ENCODE results near the gene PLEKHJ1.

The PLEKHJ1 gene

GRCh38 chr19:2224754-2225349 lies 11.3 kb downstream of the PLEKHJ1 start:
- DNase-seq (ENCODE audit: extremely low read depth in 1 of 2, low read depth in 1 of 2): no peak

GRCh38 chr19:2223959-2224358 lies 12.2 kb downstream of the PLEKHJ1 start:
- DNase-seq (ENCODE audit: extremely low read depth in 1 of 2, low read depth in 1 of 2): no peak

- no peak for DNase-seq (ENCODE audit: extremely low read depth in 1 of 2, low read depth in 1 of 2)
Observed at GRCh38 chr19:2223391-2223790, 12.7 kb downstream of the PLEKHJ1 start.

- no peak for DNase-seq (ENCODE audit: extremely low read depth in 1 of 2, low read depth in 1 of 2)
Observed at GRCh38 chr19:2221918-2222317, 14.2 kb downstream of the PLEKHJ1 start.

GRCh38 chr19:2221250-2221831 lies 14.8 kb downstream of the PLEKHJ1 start:
- no peak for DNase-seq (ENCODE audit: extremely low read depth in 1 of 2, low read depth in 1 of 2)

GRCh38 chr19:2219726-2220125 lies 16.4 kb downstream of the PLEKHJ1 start:
- DNase-seq (ENCODE audit: extremely low read depth in 1 of 2, low read depth in 1 of 2): no peak

GRCh38 chr19:2217591-2217990 lies 18.5 kb downstream of the PLEKHJ1 start:
- DNase-seq (ENCODE audit: extremely low read depth in 1 of 2, low read depth in 1 of 2): no peak

- DNase-seq (ENCODE audit: extremely low read depth in 1 of 2, low read depth in 1 of 2): no peak
Observed at GRCh38 chr19:2216361-2217225, 19.5 kb downstream of the PLEKHJ1 start.

GRCh38 chr19:2215281-2215751 lies 20.8 kb downstream of the PLEKHJ1 start:
- no peak for DNase-seq (ENCODE audit: extremely low read depth in 1 of 2, low read depth in 1 of 2)

- no peak for DNase-seq (ENCODE audit: extremely low read depth in 1 of 2, low read depth in 1 of 2)
Observed at GRCh38 chr19:2214251-2214650, 21.9 kb downstream of the PLEKHJ1 start.

- DNase-seq (ENCODE audit: extremely low read depth in 1 of 2, low read depth in 1 of 2): no peak
Observed at GRCh38 chr19:2213799-2214198, 22.3 kb downstream of the PLEKHJ1 start.

GRCh38 chr19:2212861-2213711 lies 23.0 kb downstream of the PLEKHJ1 start:
- no peak for DNase-seq (ENCODE audit: extremely low read depth in 1 of 2, low read depth in 1 of 2)

- no peak for DNase-seq (ENCODE audit: extremely low read depth in 1 of 2, low read depth in 1 of 2)
Observed at GRCh38 chr19:2210987-2211740, 25.0 kb downstream of the PLEKHJ1 start.

- DNase-seq (ENCODE audit: extremely low read depth in 1 of 2, low read depth in 1 of 2): no peak
Observed at GRCh38 chr19:2210206-2210605, 25.9 kb downstream of the PLEKHJ1 start.

GRCh38 chr19:2209408-2209807 lies 26.7 kb downstream of the PLEKHJ1 start:
- no peak for DNase-seq (ENCODE audit: extremely low read depth in 1 of 2, low read depth in 1 of 2)

- DNase-seq (ENCODE audit: extremely low read depth in 1 of 2, low read depth in 1 of 2): no peak
Observed at GRCh38 chr19:2208975-2209374, 27.2 kb downstream of the PLEKHJ1 start.

- no peak for DNase-seq (ENCODE audit: extremely low read depth in 1 of 2, low read depth in 1 of 2)
Observed at GRCh38 chr19:2207991-2208860, 27.9 kb downstream of the PLEKHJ1 start.

GRCh38 chr19:2207008-2207407 lies 29.1 kb downstream of the PLEKHJ1 start:
- no peak for DNase-seq (ENCODE audit: extremely low read depth in 1 of 2, low read depth in 1 of 2)

- no peak for DNase-seq (ENCODE audit: extremely low read depth in 1 of 2, low read depth in 1 of 2)
Observed at GRCh38 chr19:2202366-2202765, 33.8 kb downstream of the PLEKHJ1 start.

All from stimulated activated CD8-positive, alpha-beta memory T cell treated with anti-CD3 and anti-CD28 coated beads, Interleukin-7, amount 100 ng/mL, for 48 hours (primary cell).